GM06990 (cell line): Measurements from ENCODE around the gene FPR1.
A peak's percentile ranks its signal among the peaks of the same experiment; 100 is the strongest.

Experiments
- DNase-seq: peaks from one replicate; pipeline ENCODE4 v3.0.0-alpha.2; 2011; ENCODE audit not compliant: insufficient read length; ENCODE audit errors: extremely low read depth
- H3K27me3 ChIP-seq: replicated peaks from 2 replicates; pipeline ENCODE4 v1.6.0; 2011; ENCODE audit warnings: low read length; ENCODE audit not compliant: control insufficient read depth, insufficient read depth
- H3K36me3 ChIP-seq: 2 replicates; pipeline ENCODE4 v1.5.1; 2011; ENCODE audit warnings: low read length; ENCODE audit not compliant: control insufficient read depth, insufficient read depth
- H3K4me3 ChIP-seq: replicated peaks from 2 replicates; pipeline ENCODE4 v1.5.1; 2011; ENCODE audit warnings: low read depth, mild to moderate bottlenecking, control low read depth, low read length
- CTCF ChIP-seq: IDR thresholded peaks from 2 replicates; pipeline ENCODE4 v1.5.1; 2011; ENCODE audit warnings: low read length, control low read depth, mild to moderate bottlenecking, inconsistent platforms; ENCODE audit not compliant: insufficient read depth, poor library complexity, severe bottlenecking

FPR1 gene

GRCh38 chr19:51706296-51706695 lies 45.4 kb downstream of the FPR1 start:
- no peak for TF ChIP-seq CTCF
- H3K4me3 ChIP-seq = no peak overlapping the region
- no peaks in the 10 kb centered on the region for H3K36me3 ChIP-seq
- DNase-seq = no peak
- no peaks in the 10 kb centered on the region for H3K27me3 ChIP-seq

GRCh38 chr19:51704626-51705025 lies 47.1 kb downstream of the FPR1 start:
- DNase-seq = no peak
- H3K36me3 ChIP-seq = no peaks in the 10 kb centered on the region
- no peak for TF ChIP-seq CTCF
- no peaks in the 10 kb centered on the region for H3K27me3 ChIP-seq
- peak overlapping the region; percentile 90 for H3K4me3 ChIP-seq

- no peaks in the 10 kb centered on the region for H3K27me3 ChIP-seq
- DNase-seq = peak; percentile 97
- peak overlapping the region; percentile 90 for H3K4me3 ChIP-seq
- TF ChIP-seq CTCF = peak; percentile 62
- no peaks in the 10 kb centered on the region for H3K36me3 ChIP-seq
Measured at GRCh38 chr19:51703575-51704515, 47.8 kb downstream of the FPR1 start.

- no peak for DNase-seq
- TF ChIP-seq CTCF = no peak
- H3K4me3 ChIP-seq = peak overlapping the region; percentile 90; the same call in 1 of the 2 replicates
Measured at GRCh38 chr19:51702825-51703574, 48.7 kb downstream of the FPR1 start.

GRCh38 chr19:51702103-51702824 lies 49.4 kb downstream of the FPR1 start:
- Histone ChIP-seq H3K4me3 (no peak overlapping the region), H3K27me3 (no peaks in the 10 kb centered on the region), H3K36me3 (no peaks in the 10 kb centered on the region)
- DNase-seq = no peak
- no peak for TF ChIP-seq CTCF

More at GRCh38 chr19:51702825-51703574, 48.7 kb downstream of the FPR1 start:
- no peaks in the 10 kb centered on the region for H3K36me3 ChIP-seq
- no peaks in the 10 kb centered on the region for H3K27me3 ChIP-seq
